ENCODE results near the gene FIGN.

DNA sequence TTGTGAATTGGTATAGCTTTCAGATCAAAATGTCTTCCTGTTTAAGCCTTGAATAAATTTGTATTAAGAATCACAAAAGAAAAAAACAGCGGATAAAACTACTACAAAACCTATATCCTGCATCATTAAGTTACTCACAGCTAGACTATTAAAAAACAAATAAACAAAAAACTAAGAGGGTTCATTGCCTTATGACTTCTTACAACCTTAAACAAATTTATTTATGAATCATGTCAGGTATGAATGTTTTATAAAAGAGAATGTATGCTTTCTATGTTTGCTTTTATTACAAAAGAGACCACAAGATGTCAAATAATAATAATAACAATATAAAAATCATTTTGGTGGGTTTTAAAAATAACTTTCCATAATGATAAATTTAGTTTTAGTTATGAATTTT, 109.6 kb downstream of the FIGN start:
- TF ChIP-seq, protein P1, sequence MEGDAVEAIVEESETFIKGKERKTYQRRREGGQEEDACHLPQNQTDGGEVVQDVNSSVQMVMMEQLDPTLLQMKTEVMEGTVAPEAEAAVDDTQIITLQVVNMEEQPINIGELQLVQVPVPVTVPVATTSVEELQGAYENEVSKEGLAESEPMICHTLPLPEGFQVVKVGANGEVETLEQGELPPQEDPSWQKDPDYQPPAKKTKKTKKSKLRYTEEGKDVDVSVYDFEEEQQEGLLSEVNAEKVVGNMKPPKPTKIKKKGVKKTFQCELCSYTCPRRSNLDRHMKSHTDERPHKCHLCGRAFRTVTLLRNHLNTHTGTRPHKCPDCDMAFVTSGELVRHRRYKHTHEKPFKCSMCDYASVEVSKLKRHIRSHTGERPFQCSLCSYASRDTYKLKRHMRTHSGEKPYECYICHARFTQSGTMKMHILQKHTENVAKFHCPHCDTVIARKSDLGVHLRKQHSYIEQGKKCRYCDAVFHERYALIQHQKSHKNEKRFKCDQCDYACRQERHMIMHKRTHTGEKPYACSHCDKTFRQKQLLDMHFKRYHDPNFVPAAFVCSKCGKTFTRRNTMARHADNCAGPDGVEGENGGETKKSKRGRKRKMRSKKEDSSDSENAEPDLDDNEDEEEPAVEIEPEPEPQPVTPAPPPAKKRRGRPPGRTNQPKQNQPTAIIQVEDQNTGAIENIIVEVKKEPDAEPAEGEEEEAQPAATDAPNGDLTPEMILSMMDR (IDR thresholded peaks at IDR 0.05): no peak
- no peak for TF ChIP-seq EZH2 (IDR thresholded peaks at IDR 0.05; ENCODE audit: borderline replicate concordance, insufficient read depth, low read depth, low read length, poor library complexity, severe bottlenecking)
